Measurements from ENCODE around the gene DOCK8. TPM values are rescaled to one million over a fixed set of nuclear protein-coding genes. Genes with fewer than 3 reads are reported as not detected.

DOCK8 gene
- polyA plus RNA-seq, 3 donors = 2.4 to 12.4 (median 6.9) TPM

DNA sequence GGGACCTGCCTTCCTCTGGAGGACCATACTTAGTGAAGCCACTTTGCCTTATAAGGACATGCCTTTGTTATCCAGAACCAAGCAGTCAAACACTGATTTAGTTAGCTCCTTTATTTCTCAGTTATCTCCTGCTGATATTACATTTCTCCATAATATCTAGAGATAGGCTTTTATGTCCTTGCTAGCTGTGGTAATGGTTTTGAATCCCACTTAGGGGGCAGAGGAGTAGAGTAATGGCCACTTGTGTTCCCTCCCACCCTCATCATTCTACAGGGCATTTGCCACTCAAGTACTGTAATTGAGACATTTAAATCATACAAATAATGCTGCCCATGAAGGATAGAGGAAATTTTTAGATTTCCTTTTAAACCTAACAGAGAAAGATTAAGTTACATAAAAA, 80.9 kb downstream of the DOCK8 start:
- no peak overlapping the region for H3K27ac ChIP-seq (ENCODE audit: low read depth, low read length)

- no peak overlapping the region for H3K27ac ChIP-seq (ENCODE audit: low read depth, low read length)
- WGBS, 3 donors = 85 to 94% (median 86%) methylated on average over 3 of the region's 3 CpGs
These were observed 81.7 kb downstream of the DOCK8 start for GRCh38 chr9:296411-296810.

DNA sequence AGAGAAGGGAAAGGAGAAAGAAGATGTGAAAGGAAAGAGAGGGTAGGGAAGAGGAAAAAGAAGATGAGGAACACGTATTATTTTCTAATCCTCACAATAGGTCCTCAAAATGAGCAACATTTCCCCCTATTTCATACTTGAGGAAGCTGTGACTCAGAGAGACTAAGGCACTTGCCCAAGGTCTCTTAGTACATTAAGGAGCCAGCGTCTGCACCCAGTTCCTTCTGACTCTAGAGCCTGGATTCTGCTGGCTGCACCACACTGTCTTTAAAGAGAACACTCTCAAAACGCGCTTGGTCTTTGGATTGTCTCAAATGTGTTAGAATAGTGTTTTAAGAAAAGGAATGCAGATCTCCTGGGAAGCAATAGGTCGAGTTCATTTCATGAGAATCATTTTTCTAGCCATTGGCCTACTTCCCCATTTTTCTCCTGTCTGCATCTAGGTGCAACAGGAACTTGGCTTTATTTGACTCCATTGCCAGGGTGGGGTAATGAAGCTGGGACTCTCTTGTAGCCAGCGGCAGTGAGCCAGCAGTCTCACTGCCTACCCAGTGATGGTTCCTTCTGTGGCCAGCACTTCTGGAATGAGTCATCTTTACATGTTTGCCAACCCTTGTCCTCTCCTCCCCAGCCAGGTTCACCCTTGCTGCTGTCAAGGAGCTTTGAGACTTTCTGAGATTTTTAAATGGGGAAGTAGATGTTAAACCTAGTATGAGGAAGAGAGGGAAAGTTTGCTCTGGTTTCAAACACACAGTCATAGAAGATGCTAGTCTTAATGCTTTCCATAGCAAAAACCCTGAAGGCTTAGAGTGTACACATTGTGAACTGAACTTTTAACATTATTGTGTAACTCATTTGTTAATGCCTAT, 82.7 kb downstream of the DOCK8 start:
- H3K27ac ChIP-seq (ENCODE audit: low read depth, low read length) = no peak overlapping the region
- WGBS, 3 donors = 29 to 55% (median 32%) methylated on average over 6 of the region's 6 CpGs

GRCh38 chr9:303502-303901, 88.8 kb downstream of the DOCK8 start:
- H3K27ac ChIP-seq (ENCODE audit: low read depth, low read length) = no peak overlapping the region
- WGBS, 3 donors = 88 to 96% (median 93%) methylated on average over 5 of the region's 5 CpGs

DNA sequence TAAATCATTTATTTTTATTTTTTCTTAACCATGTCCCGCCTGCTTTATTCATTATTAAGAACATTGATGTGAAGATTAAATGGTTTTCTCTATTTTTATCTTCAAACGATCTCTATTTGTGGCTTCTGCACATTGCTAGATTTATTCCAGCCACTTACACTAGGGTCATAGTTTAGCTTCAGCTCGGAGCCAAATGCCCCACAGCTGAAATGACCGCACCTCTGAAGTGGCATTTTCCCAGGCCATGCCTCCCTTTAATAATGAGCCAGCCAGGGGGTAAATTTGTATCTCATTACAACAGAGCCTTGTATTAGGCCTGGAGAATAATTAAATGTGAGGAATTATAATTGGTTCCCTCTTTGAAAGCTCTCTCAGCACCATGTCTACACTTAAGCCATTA, 89.4 kb downstream of the DOCK8 start:
- H3K27ac ChIP-seq (ENCODE audit: low read depth, low read length) = no peak overlapping the region
- 59 to 80% (median 70%) methylated on average over 4 of the region's 4 CpGs for WGBS, 3 donors

DNA sequence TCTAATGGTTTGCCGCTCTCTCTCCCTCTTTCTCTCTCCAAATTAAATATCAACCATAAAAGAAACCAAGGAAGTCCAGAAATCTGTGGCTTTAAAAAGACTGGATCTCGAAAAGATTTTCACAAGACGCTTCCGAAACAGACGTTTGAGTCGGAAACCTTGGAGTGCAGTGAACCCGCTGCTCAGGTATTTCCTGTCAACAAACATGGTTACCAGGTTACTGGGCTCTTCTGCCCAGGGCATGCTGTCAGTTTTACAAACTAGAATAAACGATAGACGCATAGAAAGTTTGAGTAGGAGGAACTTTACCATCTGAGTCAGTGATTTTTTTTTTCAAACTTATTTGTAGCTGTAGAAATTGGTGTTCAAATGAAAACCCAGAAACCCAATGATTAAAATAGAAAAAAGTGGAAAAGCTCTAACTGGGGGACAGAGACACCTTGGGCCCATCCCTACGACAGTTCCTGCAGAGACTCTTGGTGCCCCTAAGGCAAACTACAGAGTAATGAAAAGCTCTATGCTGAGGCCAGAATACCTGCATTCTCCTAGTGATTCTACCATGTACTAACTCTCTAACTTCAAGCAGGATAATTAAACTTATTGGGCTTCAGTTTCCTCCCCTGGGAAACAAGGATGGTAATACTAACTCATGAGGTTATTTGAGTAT, 90.0 kb downstream of the DOCK8 start:
- WGBS, 3 donors = 53 to 73% (median 59%) methylated on average over 10 of the region's 10 CpGs

DNA sequence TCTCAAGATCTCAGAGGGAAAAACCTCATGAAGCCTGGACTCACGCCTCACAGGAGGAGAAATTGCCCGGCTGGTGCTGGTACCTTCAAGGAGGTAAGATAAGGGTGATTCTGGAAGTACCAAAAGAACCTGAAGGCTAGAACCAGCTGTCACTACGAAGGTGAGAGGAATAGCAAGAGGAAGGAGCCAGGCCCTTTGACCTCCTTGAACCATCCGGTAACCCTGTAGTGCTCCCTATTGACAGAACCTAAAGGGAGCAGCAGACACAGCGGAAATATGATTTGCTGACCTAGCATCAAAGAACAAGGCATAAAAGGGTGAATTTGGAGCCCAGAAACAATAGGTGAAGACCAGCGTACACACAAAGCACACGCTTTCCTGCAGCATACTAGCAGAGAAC, 92.2 kb downstream of the DOCK8 start:
- WGBS, 3 donors = 79 to 86% (median 82%) methylated on average over 7 of the region's 7 CpGs
- H3K27ac ChIP-seq (ENCODE audit: low read depth, low read length) = no peak overlapping the region

More for the DNA sequence above, 90.0 kb downstream of the DOCK8 start:
- H3K27ac ChIP-seq (ENCODE audit: low read depth, low read length) = no peak overlapping the region

DNA sequence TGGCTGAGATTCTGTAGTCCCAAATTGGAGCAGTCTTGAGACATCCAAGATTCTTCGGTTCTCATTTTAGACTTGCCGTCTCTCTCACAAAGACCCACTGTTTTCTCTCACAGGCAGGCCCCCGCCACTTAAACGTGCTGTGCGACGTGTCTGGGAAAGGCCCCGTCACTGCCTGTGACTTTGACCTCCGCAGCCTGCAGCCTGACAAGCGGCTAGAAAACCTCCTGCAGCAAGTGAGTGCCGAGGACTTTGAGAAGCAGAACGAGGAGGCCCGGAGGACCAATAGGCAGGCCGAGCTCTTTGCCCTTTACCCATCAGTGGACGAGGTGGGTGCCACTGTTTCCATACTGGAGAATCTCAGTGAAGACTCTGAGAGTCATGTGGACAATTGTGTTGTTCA, 97.2 kb downstream of the DOCK8 start:
- no peak overlapping the region for H3K27ac ChIP-seq (ENCODE audit: low read depth, low read length)
- 79 to 93% (median 84%) methylated on average over 14 of the region's 14 CpGs for WGBS, 3 donors

GRCh38 chr9:312596-313320, 98.1 kb downstream of the DOCK8 start:
- WGBS, 3 donors = 74 to 79% (median 75%) methylated on average over 7 of the region's 7 CpGs
- no peak overlapping the region for H3K27ac ChIP-seq (ENCODE audit: low read depth, low read length)

DNA sequence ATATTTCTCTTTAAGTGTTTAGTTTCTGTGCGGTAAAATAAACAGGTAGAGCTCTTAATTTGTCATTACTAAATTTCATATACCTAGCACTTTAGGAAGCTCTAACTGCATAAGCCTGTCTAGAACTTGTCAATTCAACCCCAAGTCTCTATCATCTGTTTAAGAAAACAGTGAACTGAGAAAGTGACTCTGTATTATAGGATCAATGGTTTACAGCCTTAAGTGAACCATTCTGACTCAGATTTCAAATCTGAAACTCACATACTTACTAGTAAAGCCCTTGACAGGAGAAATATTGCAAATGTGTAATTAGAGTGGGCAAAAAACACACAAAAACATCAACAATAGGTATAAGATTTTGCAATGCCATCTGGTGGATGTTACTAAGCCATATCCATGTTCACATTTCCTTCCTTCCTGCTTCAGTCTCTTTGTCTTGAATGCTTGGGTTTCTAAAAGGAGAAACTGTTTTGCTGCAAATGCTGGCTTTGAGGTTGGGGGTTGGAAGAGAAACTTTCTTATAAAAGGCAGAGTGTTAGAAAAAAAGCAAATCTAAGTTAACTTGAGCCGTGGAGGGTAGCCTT, 101.8 kb downstream of the DOCK8 start:
- WGBS, 3 donors = 54 to 86% (median 60%) methylated on average over 2 of the region's 2 CpGs

GRCh38 chr9:318646-319045, 104.0 kb downstream of the DOCK8 start:
- no peak overlapping the region for H3K27ac ChIP-seq (ENCODE audit: low read depth, low read length)
- WGBS, 3 donors = 60 to 91% (median 60%) methylated on average over 4 of the region's 4 CpGs

More for the DNA sequence above, 101.8 kb downstream of the DOCK8 start:
- H3K27ac ChIP-seq (ENCODE audit: low read depth, low read length) = no peak overlapping the region

DNA sequence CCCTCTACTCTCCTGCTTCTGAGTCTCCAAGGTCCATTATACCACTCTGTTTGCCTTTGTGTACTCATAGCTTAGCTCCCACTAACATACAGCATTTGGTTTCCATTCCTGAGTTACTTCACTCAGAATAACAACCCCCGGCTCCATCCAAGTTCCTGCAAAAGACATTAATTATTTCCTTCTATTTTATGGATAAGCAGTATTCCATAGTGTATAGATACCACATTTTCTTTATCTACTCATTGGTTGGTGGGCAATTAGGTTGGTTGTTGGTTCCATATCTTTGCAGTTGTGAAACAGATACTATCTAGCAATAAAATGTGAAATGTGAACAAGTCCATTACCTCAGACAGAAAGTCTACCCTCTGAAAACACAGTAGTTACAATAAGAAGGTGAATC, 110.3 kb downstream of the DOCK8 start:
- WGBS, 3 donors = 91 to 96% (median 96%) methylated on average over 1 of the region's 1 CpG
- H3K27ac ChIP-seq (ENCODE audit: low read depth, low read length) = no peak overlapping the region

DNA sequence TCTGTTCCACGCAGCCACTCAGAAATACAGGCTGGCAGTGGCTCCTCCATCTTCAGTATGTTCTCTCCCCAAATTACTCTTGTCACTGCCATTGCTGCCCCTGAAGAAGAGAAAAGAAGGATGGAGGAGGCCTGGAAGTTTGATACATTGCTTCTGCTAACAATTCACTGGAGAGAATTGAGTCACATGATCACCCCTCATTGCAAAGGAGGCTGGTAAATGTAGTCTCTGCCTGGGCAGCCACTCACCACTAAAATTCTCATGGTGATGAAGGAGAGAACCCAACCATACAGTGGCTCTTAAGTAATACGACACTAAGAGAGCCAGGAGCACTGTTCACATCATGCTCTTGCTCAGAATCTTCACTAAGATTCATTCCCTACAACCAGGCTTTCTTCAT, 112.0 kb downstream of the DOCK8 start:
- WGBS, 3 donors = 89 to 95% (median 91%) methylated on average over 2 of the region's 2 CpGs
- no peak overlapping the region for H3K27ac ChIP-seq (ENCODE audit: low read depth, low read length)

GRCh38 chr9:328453-328852, 113.8 kb downstream of the DOCK8 start:
- WGBS, 3 donors = 55 to 82% (median 61%) methylated on average over 3 of the region's 3 CpGs

GRCh38 chr9:331197-331596, 116.5 kb downstream of the DOCK8 start:
- 61 to 90% (median 75%) methylated on average over 3 of the region's 3 CpGs for WGBS, 3 donors
- no peak overlapping the region for H3K27ac ChIP-seq (ENCODE audit: low read depth, low read length)

More at GRCh38 chr9:328453-328852, 113.8 kb downstream of the DOCK8 start:
- no peak overlapping the region for H3K27ac ChIP-seq (ENCODE audit: low read depth, low read length)

GRCh38 chr9:335373-335772, 120.7 kb downstream of the DOCK8 start:
- 65 to 85% (median 67%) methylated on average over 2 of the region's 2 CpGs for WGBS, 3 donors

GRCh38 chr9:336039-336438, 121.4 kb downstream of the DOCK8 start:
- no peak overlapping the region for H3K27ac ChIP-seq (ENCODE audit: low read depth, low read length)
- 21 to 76% (median 74%) methylated on average over 2 of the region's 2 CpGs for WGBS, 3 donors

More at GRCh38 chr9:335373-335772, 120.7 kb downstream of the DOCK8 start:
- no peak overlapping the region for H3K27ac ChIP-seq (ENCODE audit: low read depth, low read length)

GRCh38 chr9:338602-339001, 123.9 kb downstream of the DOCK8 start:
- no peak overlapping the region for H3K27ac ChIP-seq (ENCODE audit: low read depth, low read length)
- 84 to 87% (median 84%) methylated on average over 6 of the region's 6 CpGs for WGBS, 3 donors

All from adipose tissue (tissue), 3 donors.